A549 (cell line): ENCODE data around the gene COX6A1. TPM values are rescaled to one million over a fixed set of nuclear protein-coding genes. Genes with fewer than 3 reads are reported as not detected.

ENCODE experiments used
- ATAC-seq, 2 experiments: fragments of 200-7000 bp in 1 of 2; fragments of >200 bp in 1 of 2; cut with Nextera tagmentation in 1 of 2; cut with Tn5 transposase in 1 of 2; 3 replicates each; pipeline versions ENCODE4 v1.8.0 to v1.9.1; 2018 to 2020; ENCODE audit warnings: mild to moderate bottlenecking in 1 of 2, moderate library complexity in 1 of 2
- CTCF ChIA-PET: fragments of 300-600 bp; sonication (Branson Sonifier 250); formaldehyde crosslinking; extraction: SDS; loops from one replicate; lab custom pipeline; 2021; ENCODE audit warnings: antibody characterized with exemption, inconsistent platforms; lab: Yijun Ruan, JAX
- POLR2A ChIA-PET: fragments of 350-600 bp; formaldehyde crosslinking; extraction: SDS; loops from one replicate; lab custom pipeline; 2021; ENCODE audit warnings: antibody characterized with exemption, inconsistent platforms; lab: Yijun Ruan, JAX
- DNase-seq, 2 experiments: peaks; one replicate each; pipeline versions ENCODE4 v3.0.0 to v3.0.0-alpha.2; 2011 to 2016; ENCODE audit warnings: low read depth in 1 of 2, low spot score in 1 of 2
- FAIRE-seq: peaks from 2 replicates; lab custom pipeline; 2011; peaks lifted over from hg19 to GRCh38; lab: Jason Lieb, UNC
- H3K27ac ChIP-seq, 2 experiments: fragments of >200 bp; sonication (Bioruptor Twin); formaldehyde crosslinking; 3 replicates each; pipeline ENCODE4 v1.5.1; 2016 to 2017
- H3K4me1 ChIP-seq: fragments of >200 bp; sonication (Bioruptor Twin); formaldehyde crosslinking; 3 replicates; pipeline ENCODE4 v1.6.1; 2016
- H3K4me2 ChIP-seq: fragments of >200 bp; sonication (Bioruptor Twin); formaldehyde crosslinking; 3 replicates; pipeline ENCODE4 v1.6.1; 2016
- H3K4me3 ChIP-seq: fragments of >200 bp; sonication (Bioruptor Twin); formaldehyde crosslinking; 3 replicates; pipeline ENCODE4 v1.5.1; 2016
- H3K9me3 ChIP-seq: fragments of >200 bp; sonication (Bioruptor Twin); formaldehyde crosslinking; 3 replicates; pipeline ENCODE4 v1.6.1; 2016
- BCL3 ChIP-seq: fragments of >200 bp; sonication (Bioruptor Twin); formaldehyde crosslinking; IDR thresholded peaks from 3 replicates; pipeline ENCODE4 v1.6.1; 2016
- CEBPB ChIP-seq, 2 experiments: fragments of >200 bp in 1 of 2; sonication (Bioruptor Twin) in 1 of 2; formaldehyde crosslinking in 1 of 2; IDR thresholded peaks; 2 replicates each; pipeline ENCODE4 v1.6.1; 2012 to 2016
- CHD4 ChIP-seq: fragments of 200-600 bp; sonication (generic); IDR thresholded peaks from 2 replicates; pipeline ENCODE4 v1.6.1; 2016; ENCODE audit warnings: antibody characterized with exemption, mild to moderate bottlenecking, borderline replicate concordance
- EP300 ChIP-seq, 2 experiments: fragments of >200 bp; sonication (Bioruptor Twin); formaldehyde crosslinking; IDR thresholded peaks; 2 replicates in 1 of 2; 3 replicates in 1 of 2; pipeline ENCODE4 v1.6.1; 2016 to 2017
- FOSL2 ChIP-seq, 2 experiments: fragments of 450-650 bp in 1 of 2; fragments of >200 bp in 1 of 2; sonication (Bioruptor Twin) in 1 of 2; formaldehyde crosslinking; IDR thresholded peaks; 2 replicates each; pipeline versions ENCODE4 v1.5.0 to v1.6.1; 2016 to 2020; ENCODE audit warnings: mild to moderate bottlenecking in 1 of 2, moderate library complexity in 1 of 2
- FOXS1 ChIP-seq: fragments of 250-450 bp; sonication (Bioruptor Pico); IDR thresholded peaks from 2 replicates; pipeline ENCODE4 v1.5.0; 2020; ENCODE audit warnings: mild to moderate bottlenecking, moderate library complexity
- GATA3 ChIP-seq: IDR thresholded peaks from 2 replicates; pipeline ENCODE4 v1.6.1; 2012; ENCODE audit warnings: borderline replicate concordance
- HDAC2 ChIP-seq: fragments of 200-600 bp; sonication (generic); IDR thresholded peaks from 2 replicates; pipeline ENCODE4 v1.6.1; 2016
- HMGXB4 ChIP-seq: fragments of 250-450 bp; sonication (Bioruptor Pico); IDR thresholded peaks from 2 replicates; pipeline ENCODE4 v1.5.0; 2021; ENCODE audit warnings: mild to moderate bottlenecking, moderate library complexity, borderline replicate concordance
- HOXA7 ChIP-seq: fragments of 250-450 bp; sonication (Bioruptor Pico); IDR thresholded peaks from 2 replicates; pipeline ENCODE4 v1.5.0; 2020; ENCODE audit warnings: mild to moderate bottlenecking, moderate library complexity
- HOXB5 ChIP-seq: fragments of 250-450 bp; sonication (Bioruptor Pico); IDR thresholded peaks from 2 replicates; pipeline ENCODE4 v1.5.0; 2020; ENCODE audit warnings: mild to moderate bottlenecking, moderate library complexity
- KDM1A ChIP-seq: fragments of 200-600 bp; sonication (generic); IDR thresholded peaks from 2 replicates; pipeline ENCODE4 v1.6.1; 2016; ENCODE audit warnings: low read depth, mild to moderate bottlenecking
- KDM5A ChIP-seq: fragments of 200-600 bp; sonication (generic); IDR thresholded peaks from 2 replicates; pipeline ENCODE4 v1.6.1; 2016; ENCODE audit warnings: antibody characterized with exemption, mild to moderate bottlenecking
- MYC ChIP-seq: IDR thresholded peaks from 2 replicates; pipeline ENCODE4 v1.6.1; 2012; ENCODE audit warnings: mild to moderate bottlenecking, inconsistent platforms, low read length, improper control_type of control experiment, borderline replicate concordance
- RFX5 ChIP-seq: fragments of 450-650 bp; IDR thresholded peaks from 2 replicates; pipeline ENCODE4 v1.7.1; 2014; ENCODE audit warnings: antibody characterized with exemption, mild to moderate bottlenecking, moderate library complexity
- RNF2 ChIP-seq: fragments of 200-600 bp; sonication (generic); IDR thresholded peaks from 2 replicates; pipeline ENCODE4 v1.6.1; 2016; ENCODE audit warnings: low read depth, mild to moderate bottlenecking, antibody characterized with exemption, moderate library complexity, borderline replicate concordance
- TFCP2L1 ChIP-seq: fragments of 250-450 bp; sonication (Bioruptor Pico); IDR thresholded peaks from 2 replicates; pipeline ENCODE4 v1.5.0; 2021; ENCODE audit warnings: mild to moderate bottlenecking
- ZC3H11A ChIP-seq: fragments of 450-650 bp; IDR thresholded peaks from 2 replicates; pipeline ENCODE4 v1.6.1; 2014; ENCODE audit warnings: antibody characterized with exemption, mild to moderate bottlenecking
- ZNF302 ChIP-seq: fragments of 250-450 bp; sonication (Bioruptor Pico); IDR thresholded peaks from 2 replicates; pipeline ENCODE4 v1.9.0; 2021; ENCODE audit warnings: inconsistent platforms, mild to moderate bottlenecking, moderate library complexity
- WGBS: methylation state at CpG from one replicate; pipeline ENCODE4 v1.1.6; 2017; ENCODE audit errors: missing lambda C conversion rate; 5-methylcytosine and 5-hydroxymethylcytosine counted together
- polyA plus RNA-seq, 4 experiments: library from polyadenylated mRNA; depleted of rRNA in 3 of 4; stranded (reverse); fragments of >200 nt; fragmentation: RNase III in 1 of 4; extraction: RNeasy Plus Mini Kit Qiagen cat#74134 plus additional on column Dnase treatment in 1 of 4; gene quantifications; 2 replicates in 3 of 4; 3 replicates in 1 of 4; pipeline ENCODE4 v1.2.3, GENCODE V29; 2011 to 2017
- TF ChIP-seq, protein P1 (sequence below): fragments of >200 bp; sonication (Bioruptor Twin); formaldehyde crosslinking; IDR thresholded peaks from 2 replicates; pipeline ENCODE4 v1.6.1; 2016
- TF ChIP-seq, protein P2 (sequence below): fragments of 450-650 bp; IDR thresholded peaks from 2 replicates; pipeline ENCODE4 v1.6.1; 2014; ENCODE audit warnings: antibody characterized with exemption

The COX6A1 gene
- polyA plus RNA-seq, 2 of the 4 experiments (the other 2 are of a cell fraction), result 759 to 948 TPM

GRCh38 chr12:120402217-120402616, 35.7 kb upstream of the COX6A1 start:
- H3K4me2 ChIP-seq, result no peak overlapping the region
- 48% methylated on average over 13 of the region's 13 CpGs for WGBS
- FAIRE-seq, result no peak
- H3K4me3 ChIP-seq, result no peak overlapping the region
- no peaks in the 10 kb centered on the region for H3K4me1 ChIP-seq
- H3K9me3 ChIP-seq, result no peaks in the 10 kb centered on the region
- no peak overlapping the region for H3K27ac ChIP-seq
- ChIA-PET POLR2A (no interaction called here), CTCF (interaction anchor here (1.8 kb wide), 1 partner anchor 28 kb away, joined by 5 read pairs; no protein-coding TSS in a partner anchor)
- TF ChIP-seq, protein P1, sequence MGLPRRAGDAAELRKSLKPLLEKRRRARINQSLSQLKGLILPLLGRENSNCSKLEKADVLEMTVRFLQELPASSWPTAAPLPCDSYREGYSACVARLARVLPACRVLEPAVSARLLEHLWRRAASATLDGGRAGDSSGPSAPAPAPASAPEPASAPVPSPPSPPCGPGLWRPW, result no peak
- TF ChIP-seq FOSL2 (IDR thresholded peaks at IDR 0.05), result no peak
- TF ChIP-seq FOSL2 (CRISPR knock-in tag; IDR thresholded peaks at IDR 0.05), result no peak
- no peak for TF ChIP-seq CHD4
- TF ChIP-seq CEBPB (IDR thresholded peaks at IDR 0.05), result no peak
- no peak for TF ChIP-seq TFCP2L1 (CRISPR knock-in tag)
- TF ChIP-seq HDAC2, result no peak
- TF ChIP-seq ZC3H11A, result no peak
- no peak for TF ChIP-seq FOXS1
- no peak for TF ChIP-seq RFX5
- TF ChIP-seq HMGXB4 (CRISPR knock-in tag), result no peak
- TF ChIP-seq BCL3, result no peak
- TF ChIP-seq KDM1A, result no peak
- no peak for TF ChIP-seq RNF2
- TF ChIP-seq ZNF302 (CRISPR knock-in tag), result no peak
- peak in 1 of 2 experiments; percentile 48; a peak in 3 of 6 replicates for ATAC-seq
- DNase-seq, result no peak

GRCh38 chr12:120403869-120404268, 34.0 kb upstream of the COX6A1 start:
- H3K4me2 ChIP-seq, result no peak overlapping the region
- CTCF ChIA-PET, result interaction anchor here (1.0 to 2.6 kb wide), 5 partner anchors 10 to 48 kb away, joined by 3 to 11 read pairs (median 3); no protein-coding TSS in a partner anchor
- TF ChIP-seq, protein P2, sequence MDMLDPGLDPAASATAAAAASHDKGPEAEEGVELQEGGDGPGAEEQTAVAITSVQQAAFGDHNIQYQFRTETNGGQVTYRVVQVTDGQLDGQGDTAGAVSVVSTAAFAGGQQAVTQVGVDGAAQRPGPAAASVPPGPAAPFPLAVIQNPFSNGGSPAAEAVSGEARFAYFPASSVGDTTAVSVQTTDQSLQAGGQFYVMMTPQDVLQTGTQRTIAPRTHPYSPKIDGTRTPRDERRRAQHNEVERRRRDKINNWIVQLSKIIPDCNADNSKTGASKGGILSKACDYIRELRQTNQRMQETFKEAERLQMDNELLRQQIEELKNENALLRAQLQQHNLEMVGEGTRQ, result no peak
- TF ChIP-seq HOXA7 (CRISPR knock-in tag), result no peak
- TF ChIP-seq CEBPB (IDR thresholded peaks at IDR 0.05), result no peak
- no peak for TF ChIP-seq KDM5A
- no peak for TF ChIP-seq BCL3
- TF ChIP-seq MYC, result no peak
- TF ChIP-seq ZC3H11A, result no peak
- no peak for TF ChIP-seq EP300 (IDR thresholded peaks at IDR 0.05)
- no peak for TF ChIP-seq HOXB5
- no peak for TF ChIP-seq GATA3
- TF ChIP-seq, all 56 proteins: peak for 0
- 65% methylated on average over 3 of the region's 3 CpGs for WGBS
- POLR2A ChIA-PET, result no interaction called here
- no peak overlapping the region for H3K27ac ChIP-seq
- DNase-seq, result no peak
- no peak for ATAC-seq
- no peak overlapping the region for H3K4me3 ChIP-seq
- FAIRE-seq, result no peak
- no peaks in the 10 kb centered on the region for H3K9me3 ChIP-seq
- H3K4me1 ChIP-seq, result no peaks in the 10 kb centered on the region
